Muscle of arm (tissue), 12 donors: ENCODE data around the gene GPS2. TPM values are rescaled to one million over a fixed set of nuclear protein-coding genes. Genes with fewer than 3 reads are reported as not detected.

Experiments
- DNase-seq: peaks from one replicate; pipeline ENCODE4 v3.0.0-alpha.2; 2013
- polyA plus RNA-seq, 12 donors: library from polyadenylated mRNA; unstranded; fragments of 120-200 nt; gene quantifications; one replicate each; pipeline ENCODE4 v1.2.1, GENCODE V29; 2013; ENCODE audit not compliant: insufficient read length in 12 of 12

The GPS2 gene
- polyA plus RNA-seq, 12 donors: 56.0 to 125 (median 60.5) TPM; not detected in 1

- DNase-seq: no peak
Observed at GRCh38 chr17:7323731-7324437, 8.7 kb upstream of the GPS2 start.

GRCh38 chr17:7322520-7323194, 7.5 kb upstream of the GPS2 start:
- no peak for DNase-seq

- no peak for DNase-seq
Observed at GRCh38 chr17:7321466-7321865, 6.3 kb upstream of the GPS2 start.

GRCh38 chr17:7318121-7318860, 3.1 kb upstream of the GPS2 start:
- no peak for DNase-seq

GRCh38 chr17:7317161-7317803, 2.1 kb upstream of the GPS2 start:
- DNase-seq: no peak

- no peak for DNase-seq
Observed at GRCh38 chr17:7315570-7316235, 543 bp upstream of the GPS2 start.

GRCh38 chr17:7313890-7314718, 1.1 kb downstream of the GPS2 start:
- no peak for DNase-seq

- DNase-seq: no peak
Observed at GRCh38 chr17:7313088-7313889, 1.9 kb downstream of the GPS2 start.

GRCh38 chr17:7312432-7313087, 2.6 kb downstream of the GPS2 start:
- no peak for DNase-seq

- DNase-seq: no peak
Observed at GRCh38 chr17:7311110-7311705, 4.0 kb downstream of the GPS2 start.

- DNase-seq: no peak
Observed at GRCh38 chr17:7309628-7310027, 5.5 kb downstream of the GPS2 start.

- peak; percentile 69 for DNase-seq
Observed at GRCh38 chr17:7308625-7309433, 6.3 kb downstream of the GPS2 start.

GRCh38 chr17:7307686-7308624, 7.2 kb downstream of the GPS2 start:
- peak; percentile 25 for DNase-seq

GRCh38 chr17:7306911-7307685, 8.1 kb downstream of the GPS2 start, which contains the start of gene EIF5A:
Gene EIF5A, plus strand, starts transcription at chr17:7307628. Its CDS starts 2,008 bp downstream, at chr17:7309636.
- peak; percentile 100 for DNase-seq

- DNase-seq: no peak
Observed at GRCh38 chr17:7304179-7304578, 11.0 kb downstream of the GPS2 start.
